HG03439 (cell line): ENCODE results near the gene GIMD1.

ENCODE experiments used
- ATAC-seq: cut with Tn5 transposase; IDR thresholded peaks from one replicate; pipeline ENCODE4 v1.9.1; 2021; ENCODE audit warnings: mild to moderate bottlenecking, moderate library complexity; ENCODE audit not compliant: unreplicated experiment

Gene GIMD1

GRCh38 chr4:106315968-106316772 lies 52.4 kb downstream of the GIMD1 start, which contains the start of the genes AIMP1 and TBCK:
Gene AIMP1, plus strand, starts transcription at chr4:106316550. Its CDS starts 8,460 bp downstream, at chr4:106325010.
Gene TBCK, minus strand, starts transcription at chr4:106316209. Its CDS starts 7,249 bp downstream, at chr4:106308960.
- peak; percentile 87 for ATAC-seq

DNA sequence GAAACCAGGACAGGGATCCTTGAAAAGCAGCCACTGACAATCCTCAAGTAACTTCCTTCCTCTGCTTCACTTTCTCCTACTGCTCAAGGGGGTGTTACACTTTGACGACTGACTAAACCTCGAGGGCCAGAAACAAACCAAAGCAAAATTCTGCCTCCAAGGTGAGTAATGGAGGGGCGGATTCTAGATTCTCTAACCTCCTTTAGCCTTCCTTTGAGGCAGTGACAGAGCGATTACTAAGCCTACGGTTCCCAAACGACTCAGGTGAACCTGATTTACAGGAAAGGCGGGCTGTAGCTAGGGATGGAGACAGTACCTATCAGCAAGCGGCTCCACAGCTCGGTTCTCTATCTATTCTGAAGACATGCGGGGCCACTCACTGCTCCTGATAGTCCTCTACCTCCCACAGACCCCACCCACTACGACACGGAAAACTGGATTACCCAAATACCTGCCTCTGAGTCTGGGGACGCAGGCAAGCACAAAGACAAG lies 53.1 kb downstream of the GIMD1 start:
- peak; percentile 17 for ATAC-seq

DNA sequence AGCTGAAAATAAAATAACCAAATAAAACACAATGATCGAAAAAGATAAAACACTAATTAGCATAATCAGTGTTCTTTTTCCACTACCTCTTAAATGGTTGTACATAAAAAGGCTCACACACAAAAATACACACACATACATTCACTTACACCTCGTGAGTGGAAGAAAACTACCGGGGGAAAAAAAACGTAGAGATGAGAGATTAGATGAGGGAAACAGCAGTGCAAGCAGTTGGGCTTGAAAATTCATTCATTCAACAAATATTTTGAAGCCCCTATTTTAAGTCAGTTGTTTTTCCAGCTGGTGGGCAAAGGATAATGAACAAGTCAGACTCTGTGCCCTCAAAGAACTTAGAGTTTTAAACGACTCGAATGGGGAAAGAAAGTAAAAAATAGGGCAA lies 53.6 kb downstream of the GIMD1 start:
- ATAC-seq: no peak

DNA sequence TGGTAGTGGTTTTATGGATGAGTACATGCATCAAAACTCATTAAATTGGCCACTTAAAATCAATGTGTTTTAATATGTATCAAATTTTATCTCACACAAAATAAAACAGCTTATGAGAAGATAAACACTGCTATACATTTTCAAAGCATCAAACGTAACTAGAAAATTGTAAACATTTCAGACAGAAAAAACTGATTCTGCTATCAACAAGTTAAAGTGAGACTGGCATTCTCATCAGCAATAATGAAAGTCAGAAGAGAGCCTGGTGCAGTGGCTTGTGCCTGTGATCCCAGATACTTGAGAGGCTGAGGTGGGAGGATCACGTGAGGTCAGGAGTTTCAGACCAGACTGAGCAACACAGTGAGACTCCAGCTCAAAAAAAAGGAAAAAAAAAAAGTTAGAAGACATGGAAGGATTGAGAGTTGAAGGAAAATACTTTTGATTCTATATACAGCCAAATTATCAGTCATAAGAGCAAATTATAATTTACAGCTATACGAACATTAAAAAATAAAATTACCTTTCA lies 55.5 kb downstream of the GIMD1 start:
- no peak for ATAC-seq

DNA sequence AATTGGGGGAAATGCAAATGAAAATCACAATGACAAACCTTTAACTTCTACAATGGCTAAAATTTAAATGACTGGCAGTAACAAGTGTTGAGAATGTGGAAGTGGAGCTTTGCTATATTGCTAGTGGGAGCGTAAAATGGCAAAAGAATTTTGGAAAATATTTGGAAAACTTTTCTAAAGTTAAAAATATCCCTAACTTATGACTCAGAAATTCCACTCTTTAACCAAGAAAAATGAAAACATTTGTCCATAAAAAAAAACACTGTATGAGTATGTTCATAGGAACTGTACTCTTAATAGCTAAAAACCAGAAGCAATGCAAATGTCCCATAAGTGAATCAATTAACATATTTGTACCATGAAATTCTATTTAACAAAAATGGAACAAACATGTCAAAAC lies 56.2 kb downstream of the GIMD1 start:
- ATAC-seq: no peak
